ENCODE data around the gene SVBP. TPM values are rescaled to one million over a fixed set of nuclear protein-coding genes. Genes with fewer than 3 reads are reported as not detected.
"Not testable (repeated sequence)": the region's sequence is repeated elsewhere in the genome, so short reads cannot be mapped to it uniquely, and the experiment has no call there.

Gene SVBP
- total RNA-seq, 2 donors from 2014 or later = 15.0 to 42.5 TPM

- DNase-seq (ENCODE audit: low spot score) = no peak
- no peak overlapping the region for H3K4me3 ChIP-seq
- H3K4me1 ChIP-seq (replicated peaks) = no peaks in the 10 kb centered on the region
- TF ChIP-seq CTCF (IDR thresholded peaks at IDR 0.05) (no peak), POLR2A (IDR thresholded peaks at IDR 0.05) (no peak), POLR2AphosphoS5 (IDR thresholded peaks at IDR 0.05) (no peak)
- intact Hi-C loops (cut with DNase I) = no loop called here
- H3K9me3 ChIP-seq = no peaks in the 10 kb centered on the region
- 92% methylated on average over 2 of the region's 2 CpGs for WGBS
- no peaks in the 10 kb centered on the region for H3K27me3 ChIP-seq (replicated peaks; ENCODE audit: insufficient read depth)
- no peak overlapping the region for H3K27ac ChIP-seq
- H3K36me3 ChIP-seq = no peaks in the 10 kb centered on the region
Measured at GRCh38 chr1:42821690-42822089, 4.5 kb upstream of the SVBP start.

- Histone ChIP-seq H3K4me1 (replicated peaks) (peaks cover 4% of the 10 kb centered on the region), H3K27ac (no peak overlapping the region), H3K27me3 (replicated peaks; ENCODE audit: insufficient read depth) (no peaks in the 10 kb centered on the region), H3K36me3 (no peaks in the 10 kb centered on the region), H3K9me3 (no peaks in the 10 kb centered on the region), H3K4me3 (no peak overlapping the region)
- no peak for TF ChIP-seq POLR2A (IDR thresholded peaks at IDR 0.05)
- TF ChIP-seq POLR2AphosphoS5 (IDR thresholded peaks at IDR 0.05) = no peak
- no peak for TF ChIP-seq CTCF (IDR thresholded peaks at IDR 0.05)
- DNase-seq (ENCODE audit: low spot score) = no peak
- 50% methylated on average over 1 of the region's 1 CpG for WGBS
- intact Hi-C loops (cut with DNase I) = no loop called here
Measured at GRCh38 chr1:42820813-42821212, 3.6 kb upstream of the SVBP start.

- Histone ChIP-seq H3K4me1 (replicated peaks) (peaks cover 5% of the 10 kb centered on the region), H3K27ac (no peak overlapping the region), H3K27me3 (replicated peaks; ENCODE audit: insufficient read depth) (no peaks in the 10 kb centered on the region), H3K9me3 (no peaks in the 10 kb centered on the region), H3K4me3 (peak overlapping the region in 1 of 2 donors; percentile 86), H3K36me3 (no peaks in the 10 kb centered on the region)
- DNase-seq (ENCODE audit: low spot score) = no peak
- intact Hi-C loops (cut with DNase I) = no loop called here
- 97% methylated on average over 3 of the region's 3 CpGs for WGBS
- TF ChIP-seq CTCF (IDR thresholded peaks at IDR 0.05) = no peak
- no peak for TF ChIP-seq POLR2A (IDR thresholded peaks at IDR 0.05)
- no peak for TF ChIP-seq POLR2AphosphoS5 (IDR thresholded peaks at IDR 0.05)
Measured at GRCh38 chr1:42817976-42818375, 779 bp upstream of the SVBP start.

- Histone ChIP-seq H3K27ac (peak overlapping the region; percentile 96 to 98), H3K9me3 (no peaks in the 10 kb centered on the region), H3K4me3 (peak overlapping the region; percentile 63 to 86), H3K27me3 (replicated peaks; ENCODE audit: insufficient read depth) (no peaks in the 10 kb centered on the region), H3K36me3 (no peaks in the 10 kb centered on the region), H3K4me1 (replicated peaks) (peaks cover 5% of the 10 kb centered on the region)
- no peak for DNase-seq (ENCODE audit: low spot score)
- TF ChIP-seq POLR2A (IDR thresholded peaks at IDR 0.05) = no peak
- TF ChIP-seq POLR2AphosphoS5 (IDR thresholded peaks at IDR 0.05) = peak; percentile 2
- 1% methylated on average over 13 of the region's 13 CpGs for WGBS
- intact Hi-C loops (cut with DNase I) = no loop called here
Measured at GRCh38 chr1:42817440-42817767, 207 bp upstream of the SVBP start.

- no peak for TF ChIP-seq POLR2A (IDR thresholded peaks at IDR 0.05)
- no peak for TF ChIP-seq CTCF (IDR thresholded peaks at IDR 0.05)
- TF ChIP-seq POLR2AphosphoS5 (IDR thresholded peaks at IDR 0.05) = no peak
- Histone ChIP-seq H3K36me3 (no peaks in the 10 kb centered on the region), H3K27ac (peak overlapping the region; percentile 96 to 98), H3K9me3 (no peaks in the 10 kb centered on the region), H3K4me3 (peak overlapping the region; percentile 63 to 86), H3K27me3 (replicated peaks; ENCODE audit: insufficient read depth) (no peaks in the 10 kb centered on the region), H3K4me1 (replicated peaks) (peaks cover 5% of the 10 kb centered on the region)
- intact Hi-C loops (cut with DNase I) = loop anchor here (2.0 kb wide), 1 partner anchor 49 kb away; the partner anchor contains the start of genes C1orf50 and P3H1
- DNase-seq (ENCODE audit: low spot score) = no peak
- WGBS = 10% methylated on average over 7 of the region's 7 CpGs
Measured at GRCh38 chr1:42815941-42816584, 1.1 kb downstream of the SVBP start.

- DNase-seq (ENCODE audit: low spot score); H3K36me3 ChIP-seq; H3K4me1 ChIP-seq (replicated peaks); H3K4me3 ChIP-seq; H3K27ac ChIP-seq; H3K9me3 ChIP-seq; H3K27me3 ChIP-seq (replicated peaks; ENCODE audit: insufficient read depth): not testable (repeated sequence)
- intact Hi-C loops (cut with DNase I) = loop anchor here (2.0 kb wide), 1 partner anchor 48 kb away; the partner anchor contains the start of genes C1orf50 and P3H1
- WGBS = 86% methylated on average over 3 of the region's 3 CpGs
Measured at GRCh38 chr1:42814815-42815214, 2.4 kb downstream of the SVBP start.
